ENCODE data around the gene GRIK3.

DNA sequence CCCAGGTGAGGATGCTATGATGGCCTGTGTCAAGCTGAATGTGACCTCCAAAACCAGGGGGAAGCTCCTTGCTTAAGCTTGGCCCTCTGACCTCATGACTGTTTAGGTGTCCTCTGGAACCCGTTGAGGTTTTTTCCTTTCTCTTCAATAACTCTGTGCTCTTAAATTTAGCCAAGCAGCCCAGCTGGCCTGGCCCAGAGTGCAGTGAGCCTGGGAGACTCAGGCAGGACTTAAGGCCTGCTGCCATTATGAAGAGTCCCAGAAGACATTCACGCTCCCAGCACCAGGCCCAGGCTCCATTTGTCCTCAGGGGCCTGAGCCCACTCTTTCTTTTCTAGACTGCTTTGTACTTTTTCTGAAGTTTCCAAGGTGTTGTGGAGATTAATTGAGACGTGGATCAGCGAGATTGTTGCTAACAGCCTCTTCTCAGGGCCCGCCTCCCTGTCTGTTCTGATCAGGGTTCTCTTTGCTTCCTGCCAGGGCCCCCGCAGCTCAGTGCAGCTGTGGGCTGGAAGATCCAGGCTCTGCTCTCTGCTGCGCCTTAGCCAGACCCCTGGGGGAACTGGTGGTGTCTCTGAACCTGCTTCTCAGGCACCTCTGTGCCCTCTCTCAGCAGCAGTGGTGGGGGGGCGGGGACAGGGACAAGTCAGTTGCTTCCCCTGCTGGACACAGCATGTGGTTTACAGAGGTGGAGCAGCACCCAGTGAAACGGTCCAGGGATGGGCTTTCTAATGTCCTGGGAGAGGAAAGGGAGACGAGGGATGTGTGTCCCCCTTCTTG, 124.2 kb downstream of the GRIK3 start:
- TF ChIP-seq POLR2AphosphoS5 (IDR thresholded peaks at IDR 0.05), result no peak
- TF ChIP-seq CTCF (IDR thresholded peaks at IDR 0.05), result no peak
- TF ChIP-seq POLR2A (IDR thresholded peaks at IDR 0.05), result no peak
